Cardiac muscle cell (in vitro differentiated cells and primary cell): ENCODE results near the gene CHCHD1. TPM values are rescaled to one million over a fixed set of nuclear protein-coding genes. Genes with fewer than 3 reads are reported as not detected.

Source experiments
- DNase-seq, 2 donors: peaks; one replicate each; pipeline versions ENCODE4 v3.0.0 to v3.0.0-alpha.2; 2010 to 2017; ENCODE audit warnings: low read depth in 1 of 2, low spot score in 1 of 2
- H3K27ac ChIP-seq: fragments of 200-600 bp; sonication (generic); 2 replicates; pipeline ENCODE4 v1.5.1; 2016
- H3K27me3 ChIP-seq: fragments of 200-600 bp; sonication (generic); 2 replicates; pipeline ENCODE4 v1.6.0; 2016; ENCODE audit warnings: control low read depth
- H3K36me3 ChIP-seq: fragments of 200-600 bp; sonication (generic); 2 replicates; pipeline ENCODE4 v1.5.1; 2016; ENCODE audit warnings: control low read depth
- H3K4me1 ChIP-seq: fragments of 200-600 bp; sonication (generic); 2 replicates; pipeline ENCODE4 v1.8.1; 2017; ENCODE audit warnings: low read depth, mild to moderate bottlenecking, mixed run types
- H3K4me3 ChIP-seq: fragments of 200-600 bp; sonication (generic); 2 replicates; pipeline ENCODE4 v1.5.1; 2016; ENCODE audit warnings: mild to moderate bottlenecking
- H3K9me3 ChIP-seq: fragments of 200-600 bp; sonication (generic); 2 replicates; pipeline ENCODE4 v1.5.1; 2017; ENCODE audit warnings: low read depth, mild to moderate bottlenecking, control low read depth
- CTCF ChIP-seq: IDR thresholded peaks from 2 replicates; pipeline ENCODE4 v1.5.1; 2012; ENCODE audit warnings: low read depth, mild to moderate bottlenecking, low read length
- polyA plus RNA-seq: library from polyadenylated mRNA; unstranded; fragments of >200 nt; fragmentation: Nextera tagmentation; extraction: Ambion mirVana; gene quantifications from 2 replicates; pipeline ENCODE4 v1.2.1, GENCODE V29; 2016
- total RNA-seq: library from RNA; depleted of rRNA; stranded (reverse); fragments of >200 nt; gene quantifications from 2 replicates; pipeline ENCODE4 v1.2.3, GENCODE V29; 2016

CHCHD1 gene
- total and polyA plus RNA-seq, 2 experiments from 2014 or later, result 42.5 to 83.2 TPM

GRCh38 chr10:73750819-73751218 is 31.0 kb upstream of the CHCHD1 start:
- TF ChIP-seq CTCF, result no peak

GRCh38 chr10:73756183-73756582 is 25.7 kb upstream of the CHCHD1 start:
- H3K36me3 ChIP-seq, result peaks cover 57% of the 10 kb centered on the region

More at GRCh38 chr10:73750819-73751218, 31.0 kb upstream of the CHCHD1 start:
- Histone ChIP-seq H3K27me3 (no peaks in the 10 kb centered on the region), H3K9me3 (no peaks in the 10 kb centered on the region), H3K36me3 (peaks cover 48% of the 10 kb centered on the region), H3K4me3 (no peak overlapping the region), H3K27ac (no peak overlapping the region), H3K4me1 (no peaks in the 10 kb centered on the region)
- no peak for DNase-seq

GRCh38 chr10:73758704-73759511 is 22.9 kb upstream of the CHCHD1 start:
- Histone ChIP-seq H3K4me1 (no peaks in the 10 kb centered on the region), H3K36me3 (peaks cover 54% of the 10 kb centered on the region)

More at GRCh38 chr10:73756183-73756582, 25.7 kb upstream of the CHCHD1 start:
- no peak overlapping the region for H3K27ac ChIP-seq
- H3K9me3 ChIP-seq, result no peaks in the 10 kb centered on the region
- no peak for TF ChIP-seq CTCF
- H3K27me3 ChIP-seq, result no peaks in the 10 kb centered on the region
- H3K4me1 ChIP-seq, result no peaks in the 10 kb centered on the region
- no peak for DNase-seq
- H3K4me3 ChIP-seq, result no peak overlapping the region

GRCh38 chr10:73759512-73760115 is 22.2 kb upstream of the CHCHD1 start:
- Histone ChIP-seq H3K4me1 (no peaks in the 10 kb centered on the region), H3K27me3 (no peaks in the 10 kb centered on the region), H3K36me3 (peaks cover 49% of the 10 kb centered on the region), H3K27ac (no peak overlapping the region), H3K4me3 (no peak overlapping the region), H3K9me3 (no peaks in the 10 kb centered on the region)
- no peak for DNase-seq
- TF ChIP-seq CTCF, result no peak

More at GRCh38 chr10:73758704-73759511, 22.9 kb upstream of the CHCHD1 start:
- no peak for DNase-seq
- Histone ChIP-seq H3K9me3 (no peaks in the 10 kb centered on the region), H3K4me3 (no peak overlapping the region), H3K27me3 (no peaks in the 10 kb centered on the region), H3K27ac (no peak overlapping the region)
- TF ChIP-seq CTCF, result no peak

- no peaks in the 10 kb centered on the region for H3K4me1 ChIP-seq
- peaks cover 63% of the 10 kb centered on the region for H3K36me3 ChIP-seq
- DNase-seq, result no peak
- TF ChIP-seq CTCF, result no peak
- no peaks in the 10 kb centered on the region for H3K27me3 ChIP-seq
- no peak overlapping the region for H3K27ac ChIP-seq
- no peaks in the 10 kb centered on the region for H3K9me3 ChIP-seq
- H3K4me3 ChIP-seq, result no peak overlapping the region
These were observed 20.1 kb upstream of the CHCHD1 start for GRCh38 chr10:73761781-73762180.
